Lower lobe of right lung (tissue), 2 donors: ENCODE results near the gene WNT5B. TPM values are rescaled to one million over a fixed set of nuclear protein-coding genes. Genes with fewer than 3 reads are reported as not detected.

Source experiments
- ATAC-seq, 2 donors: fragments of 200-7000 bp; cut with Tn5 transposase; one replicate each; pipeline ENCODE4 v1.9.1; 2020 to 2022; ENCODE audit warnings: mild to moderate bottlenecking in 2 of 2, moderate library complexity in 2 of 2
- DNase-seq: peaks from one replicate; pipeline ENCODE4 v3.0.0-alpha.2; 2020
- H3K27ac ChIP-seq: fragments of 200-600 bp; one replicate; pipeline ENCODE4 v1.8.0; 2022
- H3K27me3 ChIP-seq: fragments of 200-600 bp; one replicate; pipeline ENCODE4 v1.8.0; 2022; ENCODE audit warnings: low read depth
- H3K36me3 ChIP-seq: fragments of 200-600 bp; one replicate; pipeline ENCODE4 v1.8.0; 2022; ENCODE audit warnings: mild to moderate bottlenecking
- H3K4me1 ChIP-seq: fragments of 200-600 bp; one replicate; pipeline ENCODE4 v1.8.0; 2022
- H3K4me3 ChIP-seq: fragments of 200-600 bp; one replicate; pipeline ENCODE4 v1.8.0; 2022; ENCODE audit warnings: mild to moderate bottlenecking
- H3K9me3 ChIP-seq: fragments of 200-600 bp; one replicate; pipeline ENCODE4 v1.8.0; 2022
- CTCF ChIP-seq: fragments of 200-600 bp; IDR thresholded peaks from one replicate; pipeline ENCODE4 v1.8.0; 2022; ENCODE audit warnings: antibody characterized with exemption, mild to moderate bottlenecking
- intact Hi-C: fragments of 100-400 bp; cut with DNase I; formaldehyde crosslinking; loops from one replicate; pipeline ENCODE4 v1.11.0; 2022
- total RNA-seq: library from RNA; stranded (reverse); fragmentation: NEBNext Ultra II Directional; extraction: Animal tissue kit (Norgen Biotek cat#: 25700); gene quantifications from one replicate; pipeline ENCODE4 v1.2.1, GENCODE V29; 2021
- donor health status: DM: no; HTN: yes; CAD: no; lungs with severe emphysema.

WNT5B gene
- total RNA-seq, 1 donor from 2014 or later = 6.1 TPM

- Histone ChIP-seq H3K36me3 (no peaks in the 10 kb centered on the region), H3K4me1 (peaks cover 34% of the 10 kb centered on the region), H3K9me3 (no peaks in the 10 kb centered on the region), H3K27me3 (peaks cover 25% of the 10 kb centered on the region), H3K27ac (no peak overlapping the region), H3K4me3 (no peak overlapping the region)
- ATAC-seq (no peak), DNase-seq (no peak)
- intact Hi-C loops = no loop called here
- no peak for TF ChIP-seq CTCF
These were observed 4.4 kb downstream of the WNT5B start for GRCh38 chr12:1633459-1633858.

- intact Hi-C loops = no loop called here
These were observed 5.1 kb downstream of the WNT5B start for GRCh38 chr12:1634149-1634548.

GRCh38 chr12:1634590-1635191, 5.7 kb downstream of the WNT5B start:
- H3K27me3 ChIP-seq = peaks cover 21% of the 10 kb centered on the region
- intact Hi-C loops = no loop called here
- peak; percentile 84 for TF ChIP-seq CTCF
- DNase-seq (peak; percentile 87), ATAC-seq (peak; percentile 79 to 83)
- no peaks in the 10 kb centered on the region for H3K9me3 ChIP-seq
- peaks cover 27% of the 10 kb centered on the region for H3K4me1 ChIP-seq
- H3K36me3 ChIP-seq = no peaks in the 10 kb centered on the region
- H3K27ac ChIP-seq = no peak overlapping the region
- H3K4me3 ChIP-seq = no peak overlapping the region

More at GRCh38 chr12:1634149-1634548, 5.1 kb downstream of the WNT5B start:
- ATAC-seq = no peak
- Histone ChIP-seq H3K4me3 (no peak overlapping the region), H3K36me3 (no peaks in the 10 kb centered on the region), H3K27me3 (peaks cover 25% of the 10 kb centered on the region), H3K4me1 (peaks cover 32% of the 10 kb centered on the region), H3K27ac (no peak overlapping the region), H3K9me3 (no peaks in the 10 kb centered on the region)
- no peak for TF ChIP-seq CTCF
- no peak for DNase-seq

GRCh38 chr12:1635301-1636095, 6.5 kb downstream of the WNT5B start:
- no peak overlapping the region for H3K4me3 ChIP-seq
- no peaks in the 10 kb centered on the region for H3K9me3 ChIP-seq
- H3K36me3 ChIP-seq = no peaks in the 10 kb centered on the region
- ATAC-seq (peak in 1 of 2 donors; percentile 4), DNase-seq (no peak)
- peaks cover 19% of the 10 kb centered on the region for H3K4me1 ChIP-seq
- intact Hi-C loops = no loop called here
- TF ChIP-seq CTCF = no peak
- H3K27ac ChIP-seq = no peak overlapping the region
- peaks cover 13% of the 10 kb centered on the region for H3K27me3 ChIP-seq

GRCh38 chr12:1638203-1638602, 9.2 kb downstream of the WNT5B start:
- intact Hi-C loops = no loop called here
- no peak overlapping the region for H3K27ac ChIP-seq
- no peaks in the 10 kb centered on the region for H3K36me3 ChIP-seq
- peaks cover 9% of the 10 kb centered on the region for H3K4me1 ChIP-seq
- no peak overlapping the region for H3K4me3 ChIP-seq
- H3K9me3 ChIP-seq = no peaks in the 10 kb centered on the region
- DNase-seq (no peak), ATAC-seq (no peak)
- TF ChIP-seq CTCF = no peak
- no peaks in the 10 kb centered on the region for H3K27me3 ChIP-seq
